GM21723 (cell line): ENCODE results near the gene ARHGAP11A.

Source experiments
- ATAC-seq: cut with Tn5 transposase; IDR thresholded peaks from one replicate; pipeline ENCODE4 v1.9.1; 2021; ENCODE audit warnings: mild to moderate bottlenecking, moderate library complexity; ENCODE audit not compliant: unreplicated experiment

ARHGAP11A gene

DNA sequence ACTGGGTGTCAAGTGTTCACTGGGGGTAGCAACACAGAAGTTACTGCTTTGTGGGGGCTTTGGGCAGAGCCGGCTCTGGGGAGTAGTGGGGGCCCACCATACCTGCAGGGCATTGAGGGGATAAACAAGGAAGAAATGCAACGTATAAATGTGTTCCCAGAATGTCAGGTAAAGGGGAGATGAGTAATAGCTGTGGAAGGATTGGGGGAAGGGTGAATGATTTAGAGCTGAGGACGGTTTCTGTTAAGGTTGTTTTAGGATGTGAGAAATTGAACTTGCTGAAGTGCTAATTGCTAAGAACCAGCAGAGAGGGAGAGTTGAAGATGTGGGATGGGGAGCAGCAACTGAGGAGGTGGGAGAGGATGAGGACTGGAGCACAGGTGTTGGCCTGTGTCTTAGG lies 36.9 kb downstream of the ARHGAP11A start:
- no peak for ATAC-seq

- ATAC-seq: no peak
Measured at GRCh38 chr15:32656091-32656490, 40.8 kb downstream of the ARHGAP11A start.

- no peak for ATAC-seq
Measured at GRCh38 chr15:32656496-32656895, 41.2 kb downstream of the ARHGAP11A start.

DNA sequence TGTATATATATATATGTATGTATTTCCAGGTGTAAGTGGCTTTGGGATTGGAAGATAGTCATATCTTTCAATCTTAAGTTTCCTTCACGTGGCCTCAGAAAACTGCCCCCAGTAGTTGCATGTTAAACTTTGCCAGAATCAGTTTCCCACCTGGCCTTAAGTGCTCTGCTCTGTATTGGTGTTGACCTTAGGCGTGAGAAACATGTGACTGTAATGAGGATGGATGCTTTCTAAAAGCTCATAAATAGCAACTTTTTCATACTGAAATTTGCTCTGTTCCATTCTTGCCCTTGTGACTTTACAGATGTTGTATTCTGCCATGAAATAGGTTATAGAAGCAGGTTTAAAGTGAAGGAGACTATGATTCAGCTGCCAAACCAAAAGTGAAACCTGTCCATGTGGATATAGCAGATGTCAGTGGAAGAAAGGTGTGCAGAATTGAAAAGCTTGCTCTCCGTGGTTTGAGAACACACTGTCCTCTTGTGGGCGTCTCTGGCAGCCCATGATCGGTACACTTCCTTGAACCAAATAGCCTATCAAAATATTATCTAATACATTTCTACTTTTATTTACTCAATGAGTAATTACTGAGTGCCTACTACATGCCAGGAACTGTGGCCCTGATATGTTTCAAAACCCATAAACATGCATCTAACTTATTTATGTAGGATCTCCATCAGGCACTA lies 42.0 kb downstream of the ARHGAP11A start:
- no peak for ATAC-seq

DNA sequence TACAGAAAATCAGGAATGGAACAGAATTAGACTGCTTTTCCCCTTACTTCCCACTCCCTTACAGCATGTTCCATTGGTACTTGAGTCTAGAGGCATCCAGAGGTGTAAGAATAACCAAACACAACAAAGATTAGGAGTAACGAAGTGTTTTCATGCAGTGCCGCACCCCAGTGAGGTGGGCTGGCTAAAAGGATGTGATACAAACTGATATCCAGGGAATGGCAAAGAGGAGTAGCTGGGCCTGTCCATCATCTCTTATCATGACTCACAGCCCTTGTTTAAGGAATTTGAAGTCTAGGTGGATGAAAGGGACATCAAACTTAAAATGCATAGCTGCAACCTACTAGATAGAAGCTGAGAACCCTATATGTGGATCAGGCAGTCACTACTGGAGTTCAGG lies 42.6 kb downstream of the ARHGAP11A start:
- no peak for ATAC-seq

- no peak for ATAC-seq
Measured at GRCh38 chr15:32659340-32660155, 44.2 kb downstream of the ARHGAP11A start.

DNA sequence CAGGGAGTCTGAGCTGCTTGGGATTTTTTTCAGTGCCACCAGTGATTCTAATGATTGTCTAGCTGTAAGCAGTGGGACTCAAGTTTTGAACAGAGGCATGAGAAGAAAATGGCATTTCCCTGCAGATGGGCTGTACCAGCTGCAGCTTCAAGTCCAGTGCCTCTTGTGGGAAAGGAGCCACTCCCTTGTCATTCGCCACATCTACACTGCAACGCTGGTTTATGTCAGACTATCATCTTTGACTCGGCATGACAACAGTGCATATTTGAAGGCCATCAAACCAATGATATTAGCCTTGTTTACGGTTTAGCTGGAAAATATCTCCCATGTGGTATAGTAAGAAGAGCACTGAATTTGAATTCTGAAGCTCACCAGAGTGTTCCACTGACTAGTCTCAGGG lies 48.4 kb downstream of the ARHGAP11A start:
- no peak for ATAC-seq

DNA sequence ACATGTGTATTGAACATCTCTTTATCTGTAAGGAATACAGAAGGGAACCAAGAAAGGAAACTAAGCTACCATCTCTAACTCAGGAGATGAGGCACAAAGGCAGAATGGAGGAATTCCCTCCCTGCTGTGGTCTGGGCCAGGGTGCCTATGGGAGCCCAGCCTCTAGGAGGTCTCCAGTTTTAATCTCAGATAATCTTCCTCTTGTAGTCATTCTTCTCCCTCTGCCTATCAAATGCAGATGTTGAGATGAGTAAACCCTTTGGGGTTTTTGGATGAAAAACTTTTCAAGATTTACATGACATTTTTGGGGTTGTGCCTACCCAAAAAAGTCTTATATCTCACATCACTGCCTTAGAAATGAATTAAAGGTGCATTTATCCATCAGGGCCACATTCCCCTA lies 49.5 kb downstream of the ARHGAP11A start:
- no peak for ATAC-seq

DNA sequence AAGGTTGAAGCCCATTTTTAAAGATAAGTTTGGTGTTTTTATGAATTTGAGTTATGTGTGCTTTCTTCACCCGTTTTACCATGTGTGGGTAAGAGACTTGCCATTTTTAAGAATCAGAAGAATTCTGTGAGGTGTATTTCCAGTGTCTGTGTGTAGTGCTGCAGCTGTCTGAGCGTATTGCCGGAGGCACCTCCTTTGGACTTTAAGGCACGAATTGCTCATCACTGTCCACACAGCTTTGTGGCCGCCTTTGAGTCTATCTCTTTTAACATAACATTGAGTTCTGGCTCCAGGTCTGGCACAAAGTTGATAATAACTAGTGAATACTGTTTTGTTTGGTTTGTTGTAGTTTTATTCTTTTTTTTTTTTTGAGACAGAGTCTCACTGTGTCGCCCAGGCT lies 52.0 kb downstream of the ARHGAP11A start:
- no peak for ATAC-seq

DNA sequence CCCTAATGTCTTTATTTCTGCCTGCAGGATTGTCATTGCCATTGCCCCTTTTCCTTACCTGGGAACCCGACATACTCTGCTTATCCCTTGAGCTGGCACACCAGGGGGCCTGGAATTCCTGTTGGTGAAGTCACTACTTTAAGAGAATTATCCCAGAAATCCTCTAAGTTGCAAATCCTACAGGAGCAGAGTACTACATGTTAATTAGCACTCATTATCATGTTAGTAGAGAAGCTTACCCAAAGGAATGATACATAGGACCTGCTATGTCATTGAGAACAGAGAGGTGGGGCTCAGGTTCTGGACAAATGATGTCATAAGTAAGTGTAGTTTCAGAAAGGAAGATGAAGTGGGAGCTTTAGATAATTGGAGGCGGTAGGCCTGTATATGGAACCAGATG lies 53.6 kb downstream of the ARHGAP11A start:
- ATAC-seq: no peak

DNA sequence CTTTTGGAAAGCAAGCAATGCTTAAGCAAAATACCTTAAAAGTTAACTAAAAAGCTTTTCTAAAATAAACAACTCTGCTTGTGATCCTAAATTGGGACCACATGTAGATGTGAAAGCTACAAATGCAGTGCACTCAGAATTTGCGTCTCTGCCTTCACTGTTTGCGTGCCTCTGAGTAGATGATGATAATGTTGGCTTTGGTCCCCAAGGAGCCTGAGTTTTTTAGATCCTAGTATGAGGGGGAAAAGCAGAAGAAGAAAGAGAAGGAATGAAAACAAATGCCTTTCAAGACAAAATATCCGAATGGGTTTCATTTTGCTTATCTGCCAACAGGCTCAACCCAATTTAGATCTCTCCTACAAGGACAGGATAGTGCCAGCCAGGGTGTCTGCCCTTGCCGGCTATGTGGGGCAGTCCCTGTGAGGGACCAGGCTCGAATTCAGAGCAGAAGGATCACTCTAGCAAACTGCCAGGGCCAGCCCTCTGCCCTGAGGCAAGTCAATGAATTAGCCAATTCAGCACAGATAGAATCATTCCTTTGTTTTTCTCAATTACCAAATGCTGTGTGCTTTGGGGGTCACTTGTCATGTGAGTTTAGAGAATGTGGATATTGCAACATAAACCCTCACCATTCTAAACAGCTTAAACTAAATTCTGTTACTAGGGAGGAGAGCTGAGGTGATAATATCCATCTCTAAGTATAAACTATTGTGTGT lies 54.8 kb downstream of the ARHGAP11A start:
- ATAC-seq: no peak

GRCh38 chr15:32670623-32671022 lies 55.3 kb downstream of the ARHGAP11A start:
- ATAC-seq: no peak

DNA sequence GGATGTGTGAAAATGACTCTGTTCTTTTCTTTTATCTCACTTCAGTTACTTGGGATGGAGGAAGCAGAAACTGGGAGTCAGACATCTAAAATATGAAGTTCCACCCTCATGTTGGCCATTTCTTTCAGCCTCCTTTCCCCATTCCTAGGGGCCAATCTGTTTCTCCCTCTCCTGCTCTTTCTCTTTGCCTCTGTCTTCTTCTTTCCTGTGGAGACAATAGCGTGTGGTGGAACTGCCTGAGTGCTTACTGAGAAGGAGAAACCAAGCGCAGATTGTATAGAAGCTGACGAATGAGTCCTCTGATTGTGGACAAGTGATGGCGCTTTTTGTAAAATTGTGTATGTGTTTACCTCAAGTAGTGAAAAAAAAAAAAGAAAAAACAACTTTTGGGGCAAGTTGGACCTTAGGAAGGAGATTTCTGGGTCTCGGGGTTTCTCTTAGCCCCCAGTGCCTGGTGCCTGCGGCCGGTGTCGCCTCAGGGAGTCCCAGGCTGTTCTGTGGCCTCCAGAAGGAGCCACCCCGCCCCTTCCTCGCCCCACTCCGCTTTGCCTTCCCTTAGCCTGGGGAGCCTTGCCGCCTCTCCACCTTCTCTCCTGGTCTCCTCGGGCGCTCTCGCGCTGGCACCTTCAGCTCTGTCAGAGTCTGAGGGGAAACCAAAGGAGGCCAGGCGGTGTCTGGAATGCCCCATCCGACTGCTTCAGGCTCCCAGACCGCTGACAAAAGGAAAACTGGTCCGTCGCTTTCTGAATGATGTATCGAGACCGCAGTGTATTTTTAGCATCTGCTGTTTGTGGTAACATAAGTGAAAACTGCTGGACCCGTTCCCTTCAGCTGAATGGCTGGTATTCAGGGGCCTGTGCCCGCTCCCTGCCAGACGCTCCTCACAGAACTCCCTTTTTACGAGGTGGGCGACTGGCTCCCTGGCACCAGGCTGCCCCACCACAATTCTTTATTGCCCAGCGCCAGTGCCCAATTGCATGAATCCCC lies 56.3 kb downstream of the ARHGAP11A start:
- ATAC-seq: no peak

GRCh38 chr15:32674681-32675080 lies 59.4 kb downstream of the ARHGAP11A start:
- ATAC-seq: no peak

DNA sequence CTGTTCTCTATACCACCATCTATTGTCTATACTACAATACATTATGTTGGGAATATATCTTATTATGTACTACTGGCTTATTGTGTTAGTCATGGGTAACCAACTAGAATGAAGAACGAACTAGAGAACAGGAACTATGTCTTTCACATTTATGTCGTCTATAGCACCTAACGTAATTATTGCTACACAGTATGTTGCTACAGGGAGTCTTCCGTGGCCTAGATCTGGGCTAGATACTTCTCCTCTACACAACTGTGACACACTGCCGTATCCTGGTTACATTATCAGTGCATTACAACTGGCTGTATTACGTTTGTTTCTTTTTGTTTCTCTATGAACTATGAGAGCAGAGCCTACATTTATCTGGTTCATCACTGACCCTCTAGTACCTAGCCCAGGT lies 60.2 kb downstream of the ARHGAP11A start:
- no peak for ATAC-seq

- no peak for ATAC-seq
Measured at GRCh38 chr15:32676169-32676568, 60.9 kb downstream of the ARHGAP11A start.

DNA sequence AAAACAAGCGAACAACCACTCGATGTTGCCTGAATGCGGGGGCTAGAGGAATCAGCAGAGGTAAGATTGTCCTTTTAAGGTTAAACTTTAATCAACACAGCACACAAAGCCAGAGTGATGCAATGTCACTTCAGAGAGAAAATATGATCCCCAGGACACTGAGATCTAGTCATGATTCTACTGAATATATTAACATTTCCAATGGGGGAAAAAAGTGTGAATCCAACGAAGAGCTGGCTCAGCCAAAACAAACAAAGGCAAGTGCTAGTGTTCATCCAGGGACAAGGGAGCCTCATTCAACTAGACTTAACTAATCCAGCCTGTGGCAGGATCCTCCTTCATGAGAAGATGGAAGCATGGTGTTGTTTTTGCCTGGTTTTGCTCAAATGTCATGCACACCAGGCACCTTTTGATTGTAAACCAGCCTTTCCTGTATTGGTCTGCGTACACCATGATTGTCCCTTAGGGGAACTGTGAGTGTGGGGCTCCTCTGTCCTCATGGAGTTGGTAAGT lies 62.0 kb downstream of the ARHGAP11A start:
- no peak for ATAC-seq

DNA sequence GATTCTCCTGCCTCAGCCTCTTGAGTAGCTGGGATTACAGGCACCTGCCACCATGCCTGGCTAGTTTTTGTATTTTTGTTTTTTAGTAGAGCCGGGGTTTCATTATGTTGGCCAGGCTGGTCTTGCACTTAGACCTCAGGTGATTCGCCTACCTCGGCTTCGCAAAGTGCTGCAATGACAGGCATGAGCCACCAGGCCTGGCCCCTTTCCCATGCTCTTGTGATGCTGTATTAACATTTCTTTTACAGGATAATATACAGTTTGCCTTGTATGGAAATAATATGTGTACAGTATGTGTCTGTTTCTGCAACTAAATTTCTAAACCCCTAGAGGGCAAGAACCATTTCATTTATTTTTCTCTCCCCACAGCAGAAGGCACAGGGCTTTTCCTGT lies 64.0 kb downstream of the ARHGAP11A start:
- no peak for ATAC-seq

- ATAC-seq: no peak
Measured at GRCh38 chr15:32682569-32682968, 67.3 kb downstream of the ARHGAP11A start.

GRCh38 chr15:32682977-32683630 lies 67.8 kb downstream of the ARHGAP11A start:
- no peak for ATAC-seq
